SK-N-SH treated with all-trans-retinoic acid at 6 μM for 48 hours (cell line): ENCODE data around the gene GET4.

Source experiments
- ATAC-seq: fragments of 200-7000 bp; cut with Tn5 transposase; 3 replicates; pipeline ENCODE4 v1.9.1; 2020; ENCODE audit warnings: mild to moderate bottlenecking, moderate library complexity
- ARNTL ChIP-seq: fragments of 450-650 bp; formaldehyde crosslinking; IDR thresholded peaks from 2 replicates; pipeline ENCODE4 v1.5.0; 2020; ENCODE audit warnings: low read depth, mild to moderate bottlenecking, moderate library complexity, borderline replicate concordance
- BACH2 ChIP-seq: fragments of 250-450 bp; sonication (Bioruptor Pico); IDR thresholded peaks from 2 replicates; pipeline ENCODE4 v1.9.0; 2021; ENCODE audit warnings: mild to moderate bottlenecking, borderline replicate concordance
- CREB5 ChIP-seq: fragments of 250-450 bp; sonication (Bioruptor Pico); IDR thresholded peaks from 2 replicates; pipeline ENCODE4 v1.5.1; 2020; ENCODE audit warnings: low read depth, mild to moderate bottlenecking, moderate library complexity
- CSDC2 ChIP-seq: fragments of 250-450 bp; sonication (Bioruptor Pico); IDR thresholded peaks from 2 replicates; pipeline ENCODE4 v1.5.0; 2020; ENCODE audit warnings: mild to moderate bottlenecking, moderate library complexity
- CSRNP3 ChIP-seq: fragments of 250-450 bp; sonication (Bioruptor Pico); IDR thresholded peaks from 2 replicates; pipeline ENCODE4 v1.5.1; 2021; ENCODE audit warnings: mild to moderate bottlenecking, moderate library complexity
- GLIS3 ChIP-seq: fragments of 250-450 bp; sonication (Bioruptor Pico); IDR thresholded peaks from 2 replicates; pipeline ENCODE4 v1.5.0; 2020; ENCODE audit warnings: mild to moderate bottlenecking, moderate library complexity
- ISL1 ChIP-seq: fragments of 250-450 bp; sonication (Bioruptor Pico); IDR thresholded peaks from 2 replicates; pipeline ENCODE4 v2.1.2; 2022; ENCODE audit warnings: mild to moderate bottlenecking, moderate library complexity
- OSR1 ChIP-seq: fragments of 250-450 bp; sonication (Bioruptor Pico); IDR thresholded peaks from 2 replicates; pipeline ENCODE4 v1.8.0; 2022; ENCODE audit warnings: moderate library complexity, mild to moderate bottlenecking, inconsistent platforms
- PPARA ChIP-seq: fragments of 250-450 bp; sonication (Bioruptor Pico); IDR thresholded peaks from 2 replicates; pipeline ENCODE4 v1.5.0; 2020; ENCODE audit warnings: mild to moderate bottlenecking, borderline replicate concordance
- RARB ChIP-seq: fragments of 250-450 bp; sonication (Bioruptor Pico); IDR thresholded peaks from 2 replicates; pipeline ENCODE4 v1.8.0; 2021; ENCODE audit warnings: mild to moderate bottlenecking, moderate library complexity
- SNAI2 ChIP-seq: fragments of 250-450 bp; sonication (Bioruptor Pico); IDR thresholded peaks from 2 replicates; pipeline ENCODE4 v1.5.0; 2020; ENCODE audit warnings: mild to moderate bottlenecking, moderate library complexity
- TCF4 ChIP-seq: fragments of 250-450 bp; sonication (Bioruptor Pico); IDR thresholded peaks from 2 replicates; pipeline ENCODE4 v1.8.0; 2021; ENCODE audit warnings: mild to moderate bottlenecking, moderate library complexity, borderline replicate concordance
- TSHZ2 ChIP-seq: fragments of 250-450 bp; sonication (Bioruptor Pico); IDR thresholded peaks from 2 replicates; pipeline ENCODE4 v1.5.0; 2020; ENCODE audit warnings: mild to moderate bottlenecking, moderate library complexity
- ZC3H10 ChIP-seq: fragments of 250-450 bp; sonication (Bioruptor Pico); IDR thresholded peaks from 2 replicates; pipeline ENCODE4 v1.5.1; 2021; ENCODE audit warnings: mild to moderate bottlenecking, moderate library complexity
- ZFP3 ChIP-seq: fragments of 250-450 bp; sonication (Bioruptor Pico); IDR thresholded peaks from 2 replicates; pipeline ENCODE4 v1.5.0; 2020; ENCODE audit warnings: mild to moderate bottlenecking, moderate library complexity
- ZNF70 ChIP-seq: fragments of 450-650 bp; formaldehyde crosslinking; IDR thresholded peaks from 2 replicates; pipeline ENCODE4 v1.5.0; 2020; ENCODE audit warnings: mild to moderate bottlenecking, moderate library complexity
- ZNF8 ChIP-seq: fragments of 450-650 bp; formaldehyde crosslinking; IDR thresholded peaks from 2 replicates; pipeline ENCODE4 v1.5.0; 2020; ENCODE audit warnings: mild to moderate bottlenecking, moderate library complexity
- TF ChIP-seq, protein P1 (sequence below): fragments of 250-450 bp; sonication (Bioruptor Pico); IDR thresholded peaks from 2 replicates; pipeline ENCODE4 v1.8.0; 2020; ENCODE audit warnings: mild to moderate bottlenecking, moderate library complexity, borderline replicate concordance
- TF ChIP-seq, protein P2 (sequence below): fragments of 250-450 bp; sonication (Bioruptor Pico); IDR thresholded peaks from 2 replicates; pipeline ENCODE4 v1.8.0; 2021; ENCODE audit warnings: low read depth, mild to moderate bottlenecking, moderate library complexity, borderline replicate concordance

GET4 gene

GRCh38 chr7:896346-897075, 20.2 kb downstream of the GET4 start (continued):
- TF ChIP-seq, protein P1, sequence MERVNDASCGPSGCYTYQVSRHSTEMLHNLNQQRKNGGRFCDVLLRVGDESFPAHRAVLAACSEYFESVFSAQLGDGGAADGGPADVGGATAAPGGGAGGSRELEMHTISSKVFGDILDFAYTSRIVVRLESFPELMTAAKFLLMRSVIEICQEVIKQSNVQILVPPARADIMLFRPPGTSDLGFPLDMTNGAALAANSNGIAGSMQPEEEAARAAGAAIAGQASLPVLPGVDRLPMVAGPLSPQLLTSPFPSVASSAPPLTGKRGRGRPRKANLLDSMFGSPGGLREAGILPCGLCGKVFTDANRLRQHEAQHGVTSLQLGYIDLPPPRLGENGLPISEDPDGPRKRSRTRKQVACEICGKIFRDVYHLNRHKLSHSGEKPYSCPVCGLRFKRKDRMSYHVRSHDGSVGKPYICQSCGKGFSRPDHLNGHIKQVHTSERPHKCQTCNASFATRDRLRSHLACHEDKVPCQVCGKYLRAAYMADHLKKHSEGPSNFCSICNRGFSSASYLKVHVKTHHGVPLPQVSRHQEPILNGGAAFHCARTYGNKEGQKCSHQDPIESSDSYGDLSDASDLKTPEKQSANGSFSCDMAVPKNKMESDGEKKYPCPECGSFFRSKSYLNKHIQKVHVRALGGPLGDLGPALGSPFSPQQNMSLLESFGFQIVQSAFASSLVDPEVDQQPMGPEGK (CRISPR knock-in tag): no peak
- TF ChIP-seq SNAI2 (CRISPR knock-in tag) (no peak), GLIS3 (CRISPR knock-in tag) (no peak), CREB5 (CRISPR knock-in tag) (no peak), ZNF8 (CRISPR knock-in tag) (no peak), BACH2 (no peak), RARB (CRISPR knock-in tag) (no peak), ZNF70 (CRISPR knock-in tag) (no peak), PPARA (CRISPR knock-in tag) (no peak)

DNA sequence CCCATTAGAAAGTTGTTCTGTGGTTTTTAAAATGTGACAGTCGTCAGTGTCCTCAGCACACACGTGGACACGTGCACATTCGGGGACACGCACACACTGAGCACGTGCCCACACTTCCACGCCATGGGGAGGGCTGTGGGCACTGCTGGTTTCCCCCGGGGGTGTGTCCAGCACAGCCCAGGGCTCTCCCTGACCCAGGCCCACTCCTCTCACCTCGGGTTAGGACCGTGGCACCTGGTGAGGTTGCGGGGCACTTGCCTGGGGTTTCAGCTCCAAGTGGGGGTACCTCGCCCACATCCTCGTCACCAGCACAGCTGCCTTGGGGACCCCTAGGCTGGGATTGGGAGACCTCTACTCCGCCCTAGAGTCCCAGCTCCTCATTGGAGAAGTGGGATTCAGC, 20.7 kb downstream of the GET4 start:
- TF ChIP-seq, protein P2, sequence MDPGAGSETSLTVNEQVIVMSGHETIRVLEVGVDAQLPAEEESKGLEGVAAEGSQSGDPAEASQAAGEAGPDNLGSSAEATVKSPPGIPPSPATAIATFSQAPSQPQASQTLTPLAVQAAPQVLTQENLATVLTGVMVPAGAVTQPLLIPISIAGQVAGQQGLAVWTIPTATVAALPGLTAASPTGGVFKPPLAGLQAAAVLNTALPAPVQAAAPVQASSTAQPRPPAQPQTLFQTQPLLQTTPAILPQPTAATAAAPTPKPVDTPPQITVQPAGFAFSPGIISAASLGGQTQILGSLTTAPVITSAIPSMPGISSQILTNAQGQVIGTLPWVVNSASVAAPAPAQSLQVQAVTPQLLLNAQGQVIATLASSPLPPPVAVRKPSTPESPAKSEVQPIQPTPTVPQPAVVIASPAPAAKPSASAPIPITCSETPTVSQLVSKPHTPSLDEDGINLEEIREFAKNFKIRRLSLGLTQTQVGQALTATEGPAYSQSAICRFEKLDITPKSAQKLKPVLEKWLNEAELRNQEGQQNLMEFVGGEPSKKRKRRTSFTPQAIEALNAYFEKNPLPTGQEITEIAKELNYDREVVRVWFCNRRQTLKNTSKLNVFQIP (CRISPR knock-in tag): no peak
- no peak for TF ChIP-seq CSDC2 (CRISPR knock-in tag)
- TF ChIP-seq CSRNP3 (CRISPR knock-in tag): no peak
- no peak for TF ChIP-seq ZFP3 (CRISPR knock-in tag)
- TF ChIP-seq ZNF70 (CRISPR knock-in tag): no peak
- TF ChIP-seq ISL1 (CRISPR knock-in tag): no peak
- TF ChIP-seq OSR1 (CRISPR knock-in tag): no peak
- TF ChIP-seq, protein P1 (CRISPR knock-in tag): no peak
- no peak for TF ChIP-seq ARNTL (CRISPR knock-in tag)
- no peak for TF ChIP-seq TSHZ2 (CRISPR knock-in tag)
- TF ChIP-seq RARB (CRISPR knock-in tag): no peak
- TF ChIP-seq ZNF8 (CRISPR knock-in tag): no peak
- TF ChIP-seq PPARA (CRISPR knock-in tag): no peak
- TF ChIP-seq BACH2: no peak
- TF ChIP-seq SNAI2 (CRISPR knock-in tag): no peak
- no peak for TF ChIP-seq ZC3H10 (CRISPR knock-in tag)
- TF ChIP-seq TCF4 (CRISPR knock-in tag): no peak
- TF ChIP-seq, all 23 proteins: peak for 0
- ATAC-seq: no peak
